GM18870 (cell line): ENCODE data around the gene MOXD1.
"Not testable (repeated sequence)": the region's sequence is repeated elsewhere in the genome, so short reads cannot be mapped to it uniquely, and the experiment has no call there.

Experiments used
- ATAC-seq: cut with Tn5 transposase; IDR thresholded peaks from one replicate; pipeline ENCODE4 v1.9.1; 2021; ENCODE audit warnings: moderate library complexity; ENCODE audit not compliant: unreplicated experiment

Gene MOXD1

DNA sequence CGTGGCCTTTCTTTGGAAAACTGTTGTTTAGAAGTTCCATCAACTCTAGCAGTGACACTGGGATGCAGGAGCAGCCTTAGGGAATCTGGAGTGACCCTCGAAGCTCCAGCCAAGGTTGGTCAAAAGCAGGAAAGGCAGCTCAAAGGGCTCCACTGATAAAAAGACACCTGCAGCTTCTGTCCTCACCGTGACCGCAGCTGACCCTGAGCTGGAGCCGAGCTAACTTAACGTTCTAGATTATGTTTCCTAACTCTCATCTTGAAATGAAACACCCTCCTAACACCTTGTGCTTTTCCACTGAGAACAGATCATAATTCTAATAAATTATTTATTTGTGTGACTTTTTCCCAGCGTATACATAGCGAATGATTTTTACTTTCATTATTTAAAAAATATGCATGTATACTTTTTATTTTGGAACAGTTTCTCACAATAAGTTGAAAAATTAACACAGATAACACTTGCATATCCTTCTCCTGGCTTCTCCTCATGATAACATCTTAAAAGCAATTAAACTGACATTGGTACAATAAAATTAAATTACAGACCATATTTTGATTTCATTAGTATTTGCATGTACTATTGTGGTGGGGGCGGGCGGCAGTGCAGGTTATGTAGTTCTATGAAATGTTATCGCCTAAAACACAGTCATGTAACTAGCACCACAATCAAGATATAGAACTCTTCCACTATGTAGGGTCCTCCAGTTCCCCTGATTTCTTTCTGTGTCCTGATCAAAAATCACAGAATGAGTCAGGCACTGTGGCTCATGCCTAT is 116.1 kb downstream of the MOXD1 start:
- ATAC-seq = no peak

DNA sequence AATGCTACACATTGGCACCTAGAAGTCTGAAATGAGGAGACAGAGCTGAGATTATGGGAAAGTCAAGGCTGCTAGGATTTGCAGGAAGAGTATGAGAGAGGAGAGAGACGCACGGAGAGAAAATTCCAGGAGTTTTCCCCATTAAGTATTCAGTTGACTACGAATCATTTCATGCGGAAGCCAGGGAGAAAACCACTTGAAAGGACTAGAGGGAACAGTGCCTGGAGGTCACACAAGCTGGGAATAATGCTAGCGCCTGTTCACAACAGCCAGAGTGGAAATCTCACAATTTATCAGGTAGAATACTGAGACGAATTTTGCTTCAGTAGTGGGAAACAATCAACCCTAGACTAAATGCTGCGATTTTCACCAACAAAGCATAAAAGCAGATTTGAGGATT is 118.6 kb downstream of the MOXD1 start:
- ATAC-seq = no peak

- no peak for ATAC-seq
These were observed 120.8 kb downstream of the MOXD1 start for GRCh38 chr6:132280436-132280835.

- peak; percentile 94 for ATAC-seq
These were observed 121.6 kb downstream of the MOXD1 start for GRCh38 chr6:132279592-132280139.

DNA sequence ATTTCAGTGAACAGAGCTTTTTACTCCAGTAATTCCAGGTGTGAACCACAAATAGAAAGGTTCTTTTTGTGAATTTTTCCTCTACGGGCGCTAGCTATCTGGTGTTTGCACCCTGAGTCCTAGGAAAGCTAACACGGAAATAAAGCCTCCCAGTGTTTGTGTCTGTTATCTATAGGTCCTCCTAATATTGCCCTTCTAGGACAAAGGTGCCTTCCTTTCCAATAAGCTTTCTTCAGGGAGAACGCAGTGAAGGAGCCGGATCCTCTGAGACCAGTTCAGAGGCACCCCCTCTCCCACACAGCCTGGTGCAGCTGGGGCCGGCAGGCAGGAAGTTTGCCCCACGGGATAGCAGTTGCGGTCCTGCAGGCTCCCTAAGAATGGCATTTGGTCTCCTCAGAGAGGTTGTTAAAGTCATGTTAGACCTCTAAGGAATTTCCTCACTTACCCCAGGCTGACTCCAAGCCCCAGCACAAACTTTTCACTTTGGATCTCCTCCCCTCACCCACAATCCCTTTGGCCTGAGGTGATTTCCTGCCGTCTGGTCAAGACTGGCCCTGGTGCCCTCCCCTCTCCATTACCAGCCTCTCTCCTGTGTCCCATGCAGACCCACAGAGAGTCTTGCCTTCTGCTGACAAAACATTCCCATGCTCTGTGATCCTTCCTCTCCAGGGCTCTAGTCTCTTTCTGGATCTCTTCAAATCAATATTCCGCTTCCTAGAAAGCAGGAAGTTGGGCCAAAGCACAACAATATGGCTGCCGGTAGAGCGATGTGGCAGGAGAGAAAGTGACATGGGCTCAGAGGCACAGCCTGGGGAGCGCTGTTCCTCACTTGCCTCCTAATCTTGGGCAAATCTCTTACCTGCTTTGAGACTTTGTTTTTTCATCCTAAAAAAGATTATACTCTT is 126.0 kb downstream of the MOXD1 start:
- no peak for ATAC-seq

GRCh38 chr6:132272776-132273175 is 128.5 kb downstream of the MOXD1 start:
- no peak for ATAC-seq

DNA sequence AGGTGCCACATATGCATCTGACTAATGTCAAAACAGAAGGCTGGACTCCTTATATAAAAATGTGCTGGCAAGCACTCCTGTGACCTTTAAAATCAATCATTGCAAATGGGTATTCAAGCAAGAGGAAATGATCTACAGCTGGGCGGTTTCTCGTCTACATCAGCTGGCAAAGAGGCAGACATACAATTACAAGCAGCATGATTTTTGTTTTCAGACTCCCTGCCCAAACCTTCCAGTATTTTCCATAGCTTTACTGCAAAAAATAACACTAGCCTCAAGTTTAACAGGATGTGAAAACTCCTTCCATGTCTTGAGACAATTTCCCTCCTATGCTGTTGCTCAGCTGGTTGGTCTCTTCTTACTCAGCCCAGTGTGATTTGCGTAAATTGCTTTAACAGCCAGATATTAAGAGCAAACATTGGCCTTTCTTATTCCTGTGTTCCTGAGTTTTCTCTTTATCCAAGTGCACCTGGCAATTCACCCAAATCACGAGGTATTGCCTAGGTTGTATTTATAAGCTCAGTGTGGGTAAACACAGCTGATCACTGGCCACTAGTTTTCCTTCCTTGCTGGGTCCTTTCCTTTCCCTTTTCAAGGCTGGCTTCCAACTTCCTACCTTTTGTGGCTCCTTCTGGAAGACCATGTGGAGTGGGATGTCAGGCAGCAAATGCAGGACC is 130.4 kb downstream of the MOXD1 start:
- ATAC-seq = no peak

DNA sequence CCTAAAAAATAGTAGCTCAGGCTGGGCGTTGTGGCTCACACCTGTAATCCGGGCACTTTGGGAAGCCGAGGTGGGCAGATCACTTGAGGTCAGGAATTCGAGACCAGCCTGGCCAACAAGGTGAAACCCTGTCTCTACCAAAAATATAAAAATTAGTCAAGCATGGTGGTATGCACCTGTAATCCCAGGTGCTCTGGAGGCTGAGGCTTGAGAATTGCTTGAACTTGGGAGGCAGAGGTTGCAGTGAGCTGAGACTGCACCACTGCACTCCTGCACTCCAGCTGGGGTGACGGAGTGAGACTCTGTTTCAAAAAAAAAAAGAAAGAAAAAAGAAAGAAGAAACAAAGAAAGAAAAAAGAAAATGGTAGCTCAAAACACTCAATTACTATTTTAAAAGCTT is 132.6 kb downstream of the MOXD1 start:
- not testable (repeated sequence) for ATAC-seq

DNA sequence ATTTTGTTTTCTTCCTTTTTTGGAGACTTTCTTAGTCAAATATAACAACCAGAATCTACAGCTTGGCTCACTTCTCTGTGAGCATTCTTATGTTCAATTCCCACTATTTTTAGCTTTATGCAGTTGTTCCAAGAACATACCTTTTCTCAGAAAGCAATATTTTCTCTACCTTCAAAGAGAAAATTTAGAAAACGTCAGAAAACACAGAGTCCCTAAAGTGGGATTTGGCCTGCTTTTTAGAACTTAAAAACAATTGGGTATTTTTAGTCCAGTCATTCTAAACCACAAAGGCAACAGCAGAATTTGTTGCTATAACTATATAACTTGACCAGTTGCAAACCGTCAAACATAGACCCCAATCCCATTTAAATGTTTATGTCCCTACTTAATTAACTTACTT is 133.1 kb downstream of the MOXD1 start:
- ATAC-seq = no peak

GRCh38 chr6:132265451-132266097 is 135.7 kb downstream of the MOXD1 start:
- no peak for ATAC-seq

GRCh38 chr6:132264021-132264500 is 137.2 kb downstream of the MOXD1 start:
- ATAC-seq = no peak

DNA sequence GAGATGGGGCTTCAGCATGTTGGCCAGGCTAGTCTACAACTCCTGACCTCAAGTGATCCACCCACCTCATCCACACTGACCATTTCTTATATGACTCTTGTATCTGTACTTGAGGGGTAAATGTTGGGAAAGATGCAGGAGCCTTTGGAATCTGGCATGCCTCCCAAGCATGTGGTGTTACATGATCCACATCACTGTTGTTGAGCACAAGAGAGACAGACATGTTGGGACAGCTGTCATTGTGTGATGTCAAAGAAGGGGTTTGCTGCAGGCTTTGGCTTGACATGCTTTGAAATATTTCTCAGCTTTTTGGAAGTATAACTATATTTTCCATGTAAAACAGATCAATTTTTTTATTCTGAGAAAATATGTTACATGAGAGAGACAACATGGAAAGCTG is 139.9 kb downstream of the MOXD1 start:
- ATAC-seq = no peak

- ATAC-seq = no peak
These were observed 142.2 kb downstream of the MOXD1 start for GRCh38 chr6:132259070-132259469.

DNA sequence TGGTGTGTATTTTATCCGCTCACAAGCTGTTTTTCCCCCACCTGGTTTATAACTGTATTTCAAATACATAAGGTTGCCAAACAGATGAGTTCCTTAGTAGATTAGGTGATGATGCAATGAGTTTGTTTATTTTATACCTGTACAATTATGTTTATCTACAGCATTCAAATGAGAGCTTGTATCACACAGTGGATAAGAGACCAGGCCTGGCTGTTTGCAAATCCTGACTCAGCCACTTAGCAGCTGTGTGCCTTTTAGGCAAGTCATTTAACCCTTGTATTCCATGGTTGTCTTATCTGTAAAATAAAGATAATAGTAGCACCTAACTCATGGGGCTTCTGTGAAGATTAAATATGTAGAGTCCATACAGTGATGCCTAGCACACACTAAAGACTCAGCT is 143.7 kb downstream of the MOXD1 start:
- ATAC-seq = no peak

- ATAC-seq = no peak
These were observed 144.8 kb downstream of the MOXD1 start for GRCh38 chr6:132256457-132256856.

- ATAC-seq = no peak
These were observed 147.4 kb downstream of the MOXD1 start for GRCh38 chr6:132253906-132254305.

- no peak for ATAC-seq
These were observed 148.1 kb downstream of the MOXD1 start for GRCh38 chr6:132253211-132253610.

- no peak for ATAC-seq
These were observed 149.2 kb downstream of the MOXD1 start for GRCh38 chr6:132252113-132252512.

DNA sequence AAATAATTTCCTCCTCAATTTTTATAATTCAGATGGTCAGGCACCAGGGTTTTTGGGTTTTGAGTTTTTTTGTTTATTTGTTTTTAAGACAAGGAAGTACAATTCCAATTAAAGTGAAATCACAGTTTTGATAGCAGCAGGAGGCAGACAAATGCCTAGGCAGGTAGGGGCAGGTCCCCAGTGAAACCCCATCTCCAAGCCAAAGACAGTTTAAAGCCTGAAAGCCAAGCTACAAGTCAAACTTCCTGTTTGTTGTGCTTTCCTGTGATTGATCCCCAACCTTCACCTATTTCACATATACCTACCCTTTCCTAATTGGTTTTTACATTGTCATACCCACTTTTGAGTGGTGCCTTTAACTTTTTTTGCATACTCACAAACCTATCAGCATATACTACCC is 149.6 kb downstream of the MOXD1 start:
- ATAC-seq = no peak

DNA sequence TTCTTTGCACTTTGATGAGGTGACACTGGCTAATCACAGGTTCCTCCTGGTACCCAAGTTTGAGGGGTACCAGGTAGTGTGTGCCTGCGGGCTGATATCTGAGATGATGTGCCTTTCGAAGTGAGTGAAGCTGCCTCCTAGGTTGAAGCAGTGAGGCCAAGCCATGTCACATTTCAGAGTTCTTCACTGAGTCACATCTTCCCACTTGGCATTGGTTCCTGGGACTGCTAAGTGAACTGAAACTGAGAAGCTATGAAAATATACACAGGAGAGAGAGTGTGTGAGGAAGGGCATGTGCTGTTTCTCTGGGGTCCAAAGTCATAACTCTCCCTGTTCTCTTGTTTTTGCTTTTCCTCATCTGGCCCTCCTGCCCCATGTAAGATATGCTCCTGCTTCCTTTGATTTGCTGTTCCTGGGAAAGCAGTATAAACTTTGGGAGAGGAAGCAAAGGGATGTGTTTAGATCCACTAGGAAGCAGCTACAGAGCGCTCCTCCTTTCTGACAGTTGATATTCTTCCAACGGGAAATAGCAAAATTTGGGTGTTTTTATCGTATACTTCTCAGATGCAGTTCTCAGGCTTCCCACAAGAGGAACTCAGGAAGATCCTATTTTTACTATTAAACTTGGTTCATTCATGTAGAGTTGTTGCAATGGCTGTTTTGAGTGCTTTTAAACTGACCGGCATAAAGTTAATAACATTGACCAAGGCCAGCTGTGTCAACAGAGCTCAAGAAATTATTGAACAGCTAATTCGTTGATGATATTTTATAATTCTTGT is 153.7 kb downstream of the MOXD1 start:
- no peak for ATAC-seq
